Middle frontal gyrus (tissue), 1 donor: ENCODE results near the gene UBE2E1.
"Not testable (repeated sequence)": the region's sequence is repeated elsewhere in the genome, so short reads cannot be mapped to it uniquely, and the experiment has no call there.

Experiments
- DNase-seq: peaks from one replicate; pipeline ENCODE4 v3.0.0-alpha.2; 2015; ENCODE audit warnings: low spot score; ENCODE audit errors: extremely low spot score

Gene UBE2E1

GRCh38 chr3:23845326-23846216, 39.8 kb downstream of the UBE2E1 start:
- DNase-seq, result no peak

- not testable (repeated sequence) for DNase-seq
Observed at GRCh38 chr3:23849462-23849861, 43.7 kb downstream of the UBE2E1 start.

DNA sequence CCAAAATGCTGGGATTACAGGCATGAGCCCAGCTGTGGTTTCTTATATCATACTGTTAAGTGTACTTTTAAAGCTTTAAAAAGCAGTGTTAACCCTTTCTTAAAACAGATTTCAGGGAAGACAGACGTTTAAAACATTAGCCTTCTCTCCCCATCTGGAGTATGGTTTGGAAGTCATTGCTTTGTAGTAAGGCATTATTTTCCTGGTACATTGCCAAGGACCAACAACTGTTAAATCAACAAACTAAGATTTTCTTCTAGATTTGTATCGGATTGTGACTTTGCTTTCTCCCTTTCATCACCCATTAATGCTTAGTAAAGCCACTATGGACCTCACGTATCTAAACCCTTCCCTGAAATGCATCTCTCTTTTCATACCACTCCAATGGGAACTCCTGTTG, 50.5 kb downstream of the UBE2E1 start:
- DNase-seq, result no peak

GRCh38 chr3:23859012-23859743, 53.4 kb downstream of the UBE2E1 start:
- no peak for DNase-seq

- DNase-seq, result no peak
Observed at GRCh38 chr3:23859839-23860382, 54.2 kb downstream of the UBE2E1 start.

DNA sequence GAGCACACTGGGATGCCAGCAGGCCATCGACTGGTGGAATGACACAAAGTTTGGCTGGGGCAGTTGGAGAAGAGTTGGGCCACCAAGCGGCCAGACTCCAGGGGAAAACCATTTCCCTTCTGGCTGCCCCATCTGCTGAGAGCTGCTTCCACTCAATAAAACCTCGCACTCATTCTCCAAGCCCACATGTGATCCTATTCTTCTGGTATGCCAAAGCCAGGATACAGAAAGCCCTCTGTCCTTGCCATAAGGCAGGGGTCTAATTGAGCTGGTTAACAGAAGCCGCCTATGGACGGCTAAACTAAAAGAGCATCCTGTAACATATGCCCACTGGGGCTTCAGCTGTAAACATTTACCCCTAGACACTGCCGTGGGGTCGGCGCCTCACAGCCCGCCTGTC, 55.9 kb downstream of the UBE2E1 start:
- no peak for DNase-seq

DNA sequence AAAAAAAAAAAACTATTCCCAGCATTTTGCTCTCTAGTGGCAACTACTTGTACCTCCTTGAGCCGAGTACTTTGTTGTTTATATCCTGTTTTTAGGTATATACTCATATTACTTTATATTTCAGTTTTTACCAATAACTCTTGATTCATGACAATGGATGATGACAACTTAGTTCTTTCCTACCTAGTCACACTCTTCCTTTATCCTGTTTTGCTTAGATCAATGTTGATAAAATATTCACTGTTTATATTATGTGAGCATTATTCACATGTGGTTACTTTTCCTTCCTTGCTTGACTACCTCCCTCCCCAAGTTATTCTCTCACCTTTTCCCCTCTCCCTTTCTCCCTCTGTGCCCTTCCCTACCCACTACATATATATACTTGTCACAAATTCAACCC, 57.3 kb downstream of the UBE2E1 start:
- no peak for DNase-seq

GRCh38 chr3:23864931-23865330, 59.2 kb downstream of the UBE2E1 start:
- DNase-seq, result no peak

DNA sequence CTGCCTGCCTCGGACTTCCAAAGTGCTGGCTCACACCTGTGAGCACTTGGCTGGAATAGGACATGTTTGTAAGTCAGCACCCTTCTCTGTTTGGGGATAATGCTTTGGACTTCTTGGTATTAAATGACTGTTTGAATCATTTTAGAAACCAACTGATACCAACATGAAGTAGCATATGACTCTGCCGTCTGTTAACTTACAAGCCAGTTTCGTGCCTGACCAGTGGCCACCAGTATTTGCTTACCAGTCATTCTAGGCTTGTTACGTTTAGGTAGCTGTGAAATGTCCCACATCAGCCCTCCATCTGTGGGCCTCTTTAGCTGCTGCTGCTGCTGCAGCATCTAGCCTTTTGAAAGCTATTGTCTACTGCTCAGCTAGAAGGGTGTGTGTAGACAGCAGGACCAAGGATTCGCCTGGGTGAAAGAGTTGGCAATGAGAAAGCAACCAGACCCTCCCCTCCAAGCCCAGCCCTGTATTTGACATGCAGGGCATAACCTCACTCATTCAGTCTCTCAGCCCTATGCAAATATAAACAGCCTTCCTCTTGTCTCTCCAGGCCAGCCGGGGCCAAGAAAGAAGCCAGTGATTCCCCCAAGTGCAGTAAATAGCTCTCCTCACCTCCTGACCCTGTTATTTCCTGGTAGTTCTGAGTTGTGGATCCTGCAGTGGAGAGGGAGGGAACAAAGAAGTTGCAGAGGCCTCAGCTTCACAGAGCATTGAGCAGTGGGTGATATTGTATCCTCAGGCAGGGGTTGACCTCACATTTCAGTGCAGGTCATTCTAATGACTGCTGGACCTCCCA, 60.0 kb downstream of the UBE2E1 start:
- DNase-seq, result no peak

DNA sequence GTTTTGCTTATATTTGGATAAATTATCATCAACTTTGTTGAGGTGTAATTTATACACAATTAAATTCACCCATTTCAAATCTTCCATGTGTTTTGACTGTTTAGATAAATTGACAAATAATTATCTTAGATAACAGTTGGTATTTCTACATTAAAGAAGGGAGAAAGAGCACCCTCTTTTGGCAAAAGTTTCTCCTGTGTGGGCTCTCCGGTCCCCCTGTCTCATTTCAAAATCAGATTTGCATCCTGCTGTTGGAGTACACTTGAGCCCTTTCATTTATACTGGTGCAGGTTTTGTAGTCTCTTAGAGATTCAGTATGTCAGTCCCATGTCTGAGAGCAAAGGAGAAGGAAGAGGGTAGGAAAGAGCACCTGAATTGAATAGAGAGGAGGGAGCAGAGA, 61.6 kb downstream of the UBE2E1 start:
- no peak for DNase-seq

- DNase-seq, result no peak
Observed at GRCh38 chr3:23867838-23868237, 62.1 kb downstream of the UBE2E1 start.

DNA sequence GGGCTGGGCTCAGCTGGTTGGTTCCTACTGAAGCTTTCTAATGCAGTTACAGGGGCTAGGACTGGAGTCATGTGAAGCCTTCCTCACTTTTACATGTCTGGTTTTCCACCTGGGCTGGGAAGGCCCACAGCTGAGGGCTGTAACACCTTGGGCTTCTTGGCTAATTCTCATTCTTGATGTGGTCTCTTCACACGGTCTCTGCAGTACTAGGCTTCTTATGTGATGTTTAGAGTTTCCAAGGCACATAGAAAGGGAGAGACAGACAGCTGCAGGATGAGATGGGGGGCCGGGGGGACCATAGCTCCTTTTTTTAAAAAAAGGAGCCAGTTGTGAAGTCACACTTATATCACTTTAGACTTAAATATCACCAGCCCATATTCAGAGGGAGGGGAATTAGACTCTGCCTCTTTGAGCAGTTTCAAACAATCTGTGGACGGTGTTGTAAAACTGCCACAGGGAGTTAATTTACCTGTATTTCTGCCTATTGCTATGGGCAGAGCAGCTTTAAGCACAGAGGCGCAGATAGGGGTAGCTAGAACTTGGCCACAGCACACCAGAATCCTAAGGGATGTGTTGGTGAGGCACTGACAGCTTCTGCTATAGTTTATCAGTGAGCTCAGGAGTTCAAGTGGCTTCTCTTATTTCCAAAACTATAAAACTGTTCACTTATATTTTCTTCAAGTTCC, 64.4 kb downstream of the UBE2E1 start:
- DNase-seq, result no peak

DNA sequence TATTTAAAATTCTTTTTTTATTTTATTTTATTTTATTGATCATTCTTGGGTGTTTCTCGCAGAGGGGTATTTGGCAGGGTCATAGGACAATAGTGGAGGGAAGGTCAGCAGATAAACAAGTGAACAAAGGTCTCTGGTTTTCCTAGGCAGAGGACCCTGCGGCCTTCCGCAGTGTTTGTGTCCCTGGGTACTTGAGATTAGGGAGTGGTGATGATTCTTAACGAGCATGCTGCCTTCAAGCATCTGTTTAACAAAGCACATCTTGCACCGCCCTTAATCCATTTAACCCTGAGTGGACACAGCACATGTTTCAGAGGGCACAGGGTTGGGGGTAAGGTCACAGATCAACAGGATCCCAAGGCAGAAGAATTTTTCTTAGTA, 64.9 kb downstream of the UBE2E1 start:
- not testable (repeated sequence) for DNase-seq

DNA sequence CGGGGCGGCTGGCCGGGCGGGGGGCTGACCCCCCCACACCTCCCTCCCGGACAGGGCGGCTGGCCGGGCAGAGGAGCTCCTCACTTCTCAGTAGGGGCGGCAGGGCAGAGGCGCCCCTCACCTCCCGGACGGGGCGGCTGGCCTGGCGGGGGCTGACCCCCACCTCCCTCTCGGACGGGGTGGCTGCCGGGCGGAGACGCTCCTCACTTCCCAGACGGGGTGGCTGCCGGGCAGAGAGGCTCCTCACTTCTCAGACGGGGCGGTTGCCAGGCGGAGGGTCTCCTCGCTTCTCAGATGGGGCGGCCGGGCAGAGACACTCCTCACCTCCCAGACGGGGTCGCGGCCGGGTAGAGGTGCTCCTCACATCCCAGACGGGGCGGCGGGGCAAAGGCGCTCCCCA, 65.6 kb downstream of the UBE2E1 start:
- DNase-seq, result not testable (repeated sequence)

DNA sequence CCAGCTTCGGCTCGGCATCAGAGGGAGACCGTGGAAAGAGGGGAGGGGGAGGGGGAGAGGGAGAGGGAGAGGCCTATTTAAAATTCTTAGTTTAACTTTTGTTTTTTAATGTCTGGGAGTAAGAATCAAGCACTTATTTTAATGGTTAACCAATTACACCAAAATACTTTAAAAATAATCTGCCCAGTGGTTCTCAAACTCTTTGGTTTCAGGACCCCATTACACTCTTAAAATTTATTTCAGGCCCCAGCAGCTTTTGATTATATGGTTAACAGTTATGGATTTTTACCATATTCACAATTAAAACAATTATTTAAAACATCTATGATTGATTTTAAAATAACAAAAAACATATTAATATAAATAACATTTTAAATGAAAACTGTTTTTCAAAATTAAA, 66.6 kb downstream of the UBE2E1 start:
- DNase-seq, result no peak

- no peak for DNase-seq
Observed at GRCh38 chr3:23873941-23874340, 68.2 kb downstream of the UBE2E1 start.

DNA sequence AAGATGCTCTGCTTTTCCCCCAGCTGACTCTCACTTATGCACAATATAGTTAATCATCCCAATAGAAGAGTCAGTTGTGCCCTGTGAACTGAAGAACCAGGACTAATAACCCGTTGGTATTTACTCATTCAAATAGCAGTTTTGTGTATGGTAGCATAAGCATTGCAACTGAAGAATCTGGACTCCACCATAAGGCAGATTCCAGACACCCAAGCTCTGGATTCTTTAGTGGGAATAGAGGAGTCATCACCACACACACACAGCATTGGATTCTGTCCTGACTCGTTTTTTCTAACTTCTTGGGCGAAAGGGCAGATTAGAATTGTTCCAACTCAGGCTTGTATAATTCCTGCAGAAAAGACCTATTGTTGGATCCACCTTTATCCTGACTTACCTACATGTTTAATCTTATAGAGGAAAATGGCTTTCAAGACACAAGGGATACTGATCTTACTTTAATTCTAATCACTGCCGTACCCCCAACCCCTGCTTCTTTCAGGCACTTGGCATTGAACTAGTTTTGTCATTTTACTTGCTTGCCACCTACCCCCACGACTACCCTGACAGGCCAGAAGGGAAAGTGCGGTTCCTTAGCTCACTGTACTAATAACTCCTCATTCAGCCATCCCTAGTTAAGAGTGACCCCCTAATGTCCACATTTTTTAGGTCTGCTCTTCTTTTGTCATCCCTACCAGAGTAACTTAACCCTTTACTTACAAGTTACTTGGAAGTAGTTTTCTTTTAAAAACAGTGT, 68.8 kb downstream of the UBE2E1 start:
- no peak for DNase-seq

DNA sequence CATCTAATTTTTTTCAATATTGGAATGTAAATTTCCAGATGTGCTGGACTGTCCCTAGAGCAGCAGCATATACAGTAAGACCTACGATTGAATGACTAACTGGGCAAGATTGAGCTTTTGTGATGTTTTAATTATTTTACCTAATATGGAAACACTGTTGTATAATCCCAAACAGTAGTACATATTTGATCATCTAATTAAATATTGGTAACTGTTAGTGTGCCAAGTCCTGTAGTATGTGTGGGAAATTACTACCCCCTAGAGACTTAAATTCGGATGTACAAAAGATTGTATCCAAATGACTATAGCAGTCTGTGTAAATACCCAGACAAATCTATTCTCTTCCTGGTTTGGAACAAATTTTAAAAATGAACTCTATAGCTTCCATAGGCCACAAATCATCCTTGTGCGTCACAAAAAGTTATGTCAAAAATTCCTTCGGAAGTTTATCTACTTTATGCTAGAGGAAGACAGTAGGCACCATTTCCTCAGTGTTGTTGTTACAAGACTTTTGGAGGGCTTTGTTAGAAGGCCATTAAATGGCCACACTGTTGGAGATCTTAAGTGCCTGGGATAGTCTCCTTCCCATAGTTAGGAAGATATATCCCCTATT, 69.5 kb downstream of the UBE2E1 start:
- no peak for DNase-seq

DNA sequence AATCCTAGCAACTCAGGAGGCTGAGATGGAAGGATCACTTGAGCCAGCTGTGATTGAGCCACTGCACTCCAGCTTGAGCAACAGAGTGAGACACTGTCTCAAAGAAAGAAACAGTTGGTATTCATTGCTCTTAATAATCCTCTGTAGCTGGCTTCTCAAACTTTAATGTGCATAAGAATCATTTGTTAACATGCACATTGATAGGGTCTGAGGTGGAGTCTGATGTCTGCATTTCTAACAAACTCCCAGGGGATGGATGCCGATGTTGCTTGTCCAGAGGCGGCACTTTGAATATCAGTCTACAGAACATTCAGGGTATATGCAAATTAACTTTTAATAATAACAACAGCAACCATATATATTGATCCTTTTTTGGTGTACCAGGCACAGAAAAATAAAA, 71.2 kb downstream of the UBE2E1 start:
- no peak for DNase-seq
